Pulmonary artery endothelial cell (primary cell): ENCODE results near the gene LETM1. TPM values are rescaled to one million over a fixed set of nuclear protein-coding genes. Genes with fewer than 3 reads are reported as not detected.

Experiments used
- DNase-seq: peaks from one replicate; pipeline ENCODE4 v3.0.0-alpha.2; 2011; ENCODE audit warnings: low read depth, low spot score
- total RNA-seq: library from RNA; depleted of rRNA; stranded (reverse); fragments of >200 nt; gene quantifications from 2 replicates; pipeline ENCODE4 v1.2.3, GENCODE V29; 2014

LETM1 gene
- total RNA-seq, 1 donor from 2014 or later = 117 TPM

GRCh38 chr4:1764670-1765069, 91.3 kb downstream of the LETM1 start:
- DNase-seq = no peak

GRCh38 chr4:1763550-1764080, 92.3 kb downstream of the LETM1 start:
- DNase-seq = no peak

- DNase-seq = no peak
These were observed 92.8 kb downstream of the LETM1 start for GRCh38 chr4:1763070-1763549.

GRCh38 chr4:1762264-1763010, 93.5 kb downstream of the LETM1 start:
- no peak for DNase-seq

Other genes with a start within 250 kb of the LETM1 start
- gene FAM53A, start 171.8 kb downstream of the LETM1 start, total RNA-seq = 2.0 and 2.6 TPM in 2 replicates
- gene SLBP, start 143.8 kb downstream of the LETM1 start, total RNA-seq = 83.0 and 86.7 TPM in 2 replicates
- gene TMEM129, start 134.8 kb downstream of the LETM1 start, total RNA-seq = 20.1 and 32.4 TPM in 2 replicates
- gene TACC3, start 134.6 kb downstream of the LETM1 start, total RNA-seq = 18.1 and 34.7 TPM in 2 replicates
- gene FGFR3, start 62.9 kb downstream of the LETM1 start, total RNA-seq = 0.79 and 0.81 TPM in 2 replicates
- 65.1 and 109 TPM in 2 replicates for gene NSD2, start 15.2 kb upstream of the LETM1 start, total RNA-seq
- gene NELFA, start 152.8 kb upstream of the LETM1 start, total RNA-seq = 14.2 and 15.4 TPM in 2 replicates
- 0.07 and 0.20 TPM in 2 replicates for gene NAT8L, start 203.2 kb upstream of the LETM1 start, total RNA-seq